Measurements from ENCODE around the gene HIP1R. TPM values are rescaled to one million over a fixed set of nuclear protein-coding genes. Genes with fewer than 3 reads are reported as not detected.
A peak's percentile ranks its signal among the peaks of the same experiment; 100 is the strongest.

The HIP1R gene
- polyA plus RNA-seq, 3 donors = 0.09 to 0.60 TPM; not detected in 1

- H3K36me3 ChIP-seq (replicated peaks in 1 of 2; ENCODE audit: control insufficient read depth in 1 of 2, insufficient read depth in 2 of 2, low read length in 2 of 2) = peaks cover 51 to 69% of the 10 kb centered on the region in 2 donors
- peaks cover 88% of the 10 kb centered on the region for H4K20me1 ChIP-seq (ENCODE audit: insufficient read depth, low read length)
- no peak for TF ChIP-seq CTCF (IDR thresholded peaks at IDR 0.05)
- Mint-ChIP-seq H3K27ac (no peak overlapping the region), H3K36me3 (peaks cover 62 to 76% of the 10 kb centered on the region in 2 donors), H3K4me3 (no peak overlapping the region), H3K27me3 (ENCODE audit: low read depth in 3 of 3) (peaks cover 0 to 2% (median 2%) of the 10 kb centered on the region in 3 donors), H3K4me1 (peaks cover 18% of the 10 kb centered on the region), H3K9me3 (peaks cover 0 to 2% (median 0%) of the 10 kb centered on the region in 7 donors)
- 96% methylated on average over 11 of the region's 17 CpGs for WGBS (ENCODE audit: insufficient coverage)
- no peak overlapping the region for H3K4me2 ChIP-seq (replicated peaks; ENCODE audit: extremely low read depth, low read length, poor library complexity, severe bottlenecking)
- peaks cover 25% of the 10 kb centered on the region for H3K79me2 ChIP-seq (ENCODE audit: insufficient read depth, low read length)
- H3K9ac ChIP-seq (ENCODE audit: insufficient read depth, low read length, poor library complexity, severe bottlenecking) = no peak overlapping the region
- no peak overlapping the region for H3K27ac ChIP-seq (ENCODE audit: low read depth in 1 of 2, low read length in 2 of 2)
- H3K27me3 ChIP-seq (ENCODE audit: control insufficient read depth in 2 of 2, insufficient read depth in 2 of 2, low read length in 2 of 2) = no peaks in the 10 kb centered on the region
- peaks cover 15 to 18% of the 10 kb centered on the region in 2 donors for H3K4me1 ChIP-seq (ENCODE audit: control insufficient read depth in 1 of 2, insufficient read depth in 2 of 2, low read length in 2 of 2)
- no peak for DNase-seq
- H3K9me3 ChIP-seq (replicated peaks in 1 of 2; ENCODE audit: control insufficient read depth in 1 of 2, insufficient read depth in 1 of 2, low read length in 2 of 2) = no peaks in the 10 kb centered on the region
- H3K4me3 ChIP-seq (replicated peaks in 1 of 3; ENCODE audit: low read depth in 2 of 3, low read length in 3 of 3) = no peak overlapping the region
- H2AFZ ChIP-seq (ENCODE audit: insufficient read depth, low read depth, low read length, poor library complexity, severe bottlenecking) = no peak overlapping the region
- intact Hi-C loops (cut with micrococcal nuclease) = no loop called here
Observed at GRCh38 chr12:122866379-122866778, 31.1 kb downstream of the HIP1R start.

- 98% methylated on average over 22 of the region's 36 CpGs for WGBS (ENCODE audit: insufficient coverage)
- peaks cover 20 to 24% of the 10 kb centered on the region in 2 donors for H3K4me1 ChIP-seq (ENCODE audit: control insufficient read depth in 1 of 2, insufficient read depth in 2 of 2, low read length in 2 of 2)
- peaks cover 25% of the 10 kb centered on the region for H3K4me1 Mint-ChIP-seq
Observed at GRCh38 chr12:122866950-122867607, 31.8 kb downstream of the HIP1R start.

More at GRCh38 chr12:122866950-122867607, 31.8 kb downstream of the HIP1R start:
- H3K27me3 Mint-ChIP-seq (ENCODE audit: low read depth in 3 of 3) = peaks cover 0 to 2% (median 2%) of the 10 kb centered on the region in 3 donors
- no peak overlapping the region for H2AFZ ChIP-seq (ENCODE audit: insufficient read depth, low read depth, low read length, poor library complexity, severe bottlenecking)
- no peak overlapping the region for H3K4me3 Mint-ChIP-seq
- DNase-seq = no peak
- H3K9ac ChIP-seq (ENCODE audit: insufficient read depth, low read length, poor library complexity, severe bottlenecking) = no peak overlapping the region
- H3K27me3 ChIP-seq (ENCODE audit: control insufficient read depth in 2 of 2, insufficient read depth in 2 of 2, low read length in 2 of 2) = no peaks in the 10 kb centered on the region
- H3K36me3 ChIP-seq (replicated peaks in 1 of 2; ENCODE audit: control insufficient read depth in 1 of 2, insufficient read depth in 2 of 2, low read length in 2 of 2) = peaks cover 51 to 69% of the 10 kb centered on the region in 2 donors
- H3K27ac Mint-ChIP-seq = peak overlapping the region in 1 of 7 donors; percentile 59
- TF ChIP-seq CTCF (IDR thresholded peaks at IDR 0.05) = no peak
- H3K27ac ChIP-seq (ENCODE audit: low read depth in 1 of 2, low read length in 2 of 2) = no peak overlapping the region
- no peaks in the 10 kb centered on the region for H3K9me3 ChIP-seq (replicated peaks in 1 of 2; ENCODE audit: control insufficient read depth in 1 of 2, insufficient read depth in 1 of 2, low read length in 2 of 2)
- no peak overlapping the region for H3K4me3 ChIP-seq (replicated peaks in 1 of 3; ENCODE audit: low read depth in 2 of 3, low read length in 3 of 3)
- peaks cover 62 to 76% of the 10 kb centered on the region in 2 donors for H3K36me3 Mint-ChIP-seq
- H4K20me1 ChIP-seq (ENCODE audit: insufficient read depth, low read length) = peaks cover 86% of the 10 kb centered on the region
- H3K4me2 ChIP-seq (replicated peaks; ENCODE audit: extremely low read depth, low read length, poor library complexity, severe bottlenecking) = no peak overlapping the region
- peaks cover 25% of the 10 kb centered on the region for H3K79me2 ChIP-seq (ENCODE audit: insufficient read depth, low read length)
- intact Hi-C loops (cut with micrococcal nuclease) = no loop called here
- peaks cover 0 to 2% (median 0%) of the 10 kb centered on the region in 7 donors for H3K9me3 Mint-ChIP-seq

Measured in CD14-positive monocyte (primary cell).